K562 (cell line): ENCODE measurements around the gene MC1R. TPM values are rescaled to one million over a fixed set of nuclear protein-coding genes. Genes with fewer than 3 reads are reported as not detected.
A peak's percentile ranks its signal among the peaks of the same experiment; 100 is the strongest.

Experiments used
- LEF1 ChIP-seq: fragments of 450-650 bp; IDR thresholded peaks from 2 replicates; pipeline ENCODE4 v1.6.1; 2016; ENCODE audit warnings: mild to moderate bottlenecking
- MED1 ChIP-seq: sonication (generic); formaldehyde crosslinking; IDR thresholded peaks from 2 replicates; pipeline ENCODE4 v1.8.1; 2023; ENCODE audit warnings: missing genetic modification reagents, borderline replicate concordance
- MTF1 ChIP-seq: fragments of 250-450 bp; sonication (Bioruptor Pico); IDR thresholded peaks from 2 replicates; pipeline ENCODE4 v1.9.0; 2021; ENCODE audit warnings: moderate library complexity, mild to moderate bottlenecking, inconsistent platforms, borderline replicate concordance
- POLR2AphosphoS5 ChIP-seq: IDR thresholded peaks from 2 replicates; pipeline ENCODE4 v1.6.1; 2011; ENCODE audit warnings: mild to moderate bottlenecking, low read depth, low read length, moderate library complexity; ENCODE audit not compliant: control insufficient read depth, insufficient read depth
- RFX5 ChIP-seq: IDR thresholded peaks from 2 replicates; pipeline ENCODE4 v1.6.1; 2011; ENCODE audit warnings: low read depth, mild to moderate bottlenecking, improper control_type of control experiment, low read length
- TAF1 ChIP-seq: IDR thresholded peaks from 2 replicates; pipeline ENCODE4 v1.6.1; 2011; ENCODE audit warnings: mild to moderate bottlenecking, low read length, moderate library complexity; ENCODE audit not compliant: insufficient read depth, control insufficient read depth, severe bottlenecking; ENCODE audit errors: extremely low read depth
- TARDBP ChIP-seq: fragments of 450-650 bp; IDR thresholded peaks from 2 replicates; pipeline ENCODE4 v1.6.1; 2016
- ZNF589 ChIP-seq: fragments of 200-800 bp; sonication (Bioruptor generic); IDR thresholded peaks from 2 replicates; pipeline ENCODE4 v1.6.1; 2016; ENCODE audit warnings: low read depth, missing genetic modification characterization, missing compliant biosample characterization
- ZNF785 ChIP-seq: fragments of 250-450 bp; sonication (Bioruptor Pico); IDR thresholded peaks from 2 replicates; pipeline ENCODE4 v1.4.0; 2020; ENCODE audit warnings: mild to moderate bottlenecking
- polyA plus RNA-seq, 8 experiments: library from polyadenylated mRNA; depleted of rRNA in 4 of 8; stranded (reverse) in 5 of 8; unstranded in 3 of 8; fragments of >200 nt; fragmentation: Nextera tagmentation in 2 of 8; fragmentation: Illumina TruSeq in 1 of 8; extraction: Ambion mirVana in 2 of 8; extraction: Trizol in 1 of 8; gene quantifications; 2 replicates each; pipeline versions ENCODE4 v1.2.1 to v1.2.3, GENCODE V29; 2011 to 2014; ENCODE audit warnings: inconsistent platforms in 1 of 8, missing spikeins in 1 of 8
- total RNA-seq, 7 experiments: library from RNA; depleted of rRNA in 6 of 7; stranded (reverse); fragments of >200 nt in 6 of 7; fragmentation: Illumina TruSeq in 2 of 7; extraction: Trizol in 2 of 7; gene quantifications; 2 replicates each; pipeline versions ENCODE4 v1.2.1 to v1.2.3, GENCODE V29; 2011 to 2021; ENCODE audit warnings: low replicate concordance in 1 of 7
- TF ChIP-seq, protein P1 (sequence below): fragments of 250-450 bp; sonication (Bioruptor Pico); IDR thresholded peaks from 2 replicates; pipeline ENCODE4 v1.8.0; 2022; ENCODE audit warnings: inconsistent platforms

MC1R gene
- total and polyA plus RNA-seq, 9 of the 15 experiments (the other 6 are each of a cell fraction or from before 2014, with no cell fraction given) = 0.14 to 5.3 (median 2.5) TPM; not detected in 1

DNA sequence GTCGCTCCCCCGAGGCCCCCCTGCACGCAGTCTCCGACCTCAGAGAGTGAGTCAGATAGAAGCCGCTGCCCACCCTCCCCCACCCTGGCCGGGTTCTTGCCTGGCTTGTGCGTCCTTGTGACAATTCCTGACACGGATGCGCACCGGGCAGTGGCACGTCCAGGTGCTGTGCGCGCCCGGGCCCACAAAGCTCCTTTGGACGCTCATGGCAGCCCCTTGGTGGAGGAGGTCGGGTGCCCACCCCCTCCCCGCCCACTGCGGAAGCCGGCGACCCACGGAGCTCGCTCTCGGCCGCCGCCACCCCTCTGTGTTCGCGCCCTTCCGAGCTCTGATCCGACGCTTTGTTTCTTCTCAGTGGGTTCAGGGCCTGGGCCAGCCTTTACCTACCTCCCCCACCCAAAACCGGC lies 3.8 kb downstream of the MC1R start (continued):
- TF ChIP-seq ZNF785 (no peak), MED1 (CRISPR knock-in tag) (no peak), LEF1 (peak; percentile 51; the same call in 1 of the 2 replicates), POLR2AphosphoS5 (peak; percentile 57; the same call in 1 of the 2 replicates), RFX5 (no peak), MTF1 (CRISPR knock-in tag) (no peak), TAF1 (peak; percentile 68), ZNF589 (CRISPR knock-in tag) (no peak), TARDBP (no peak)
- TF ChIP-seq, protein P1, sequence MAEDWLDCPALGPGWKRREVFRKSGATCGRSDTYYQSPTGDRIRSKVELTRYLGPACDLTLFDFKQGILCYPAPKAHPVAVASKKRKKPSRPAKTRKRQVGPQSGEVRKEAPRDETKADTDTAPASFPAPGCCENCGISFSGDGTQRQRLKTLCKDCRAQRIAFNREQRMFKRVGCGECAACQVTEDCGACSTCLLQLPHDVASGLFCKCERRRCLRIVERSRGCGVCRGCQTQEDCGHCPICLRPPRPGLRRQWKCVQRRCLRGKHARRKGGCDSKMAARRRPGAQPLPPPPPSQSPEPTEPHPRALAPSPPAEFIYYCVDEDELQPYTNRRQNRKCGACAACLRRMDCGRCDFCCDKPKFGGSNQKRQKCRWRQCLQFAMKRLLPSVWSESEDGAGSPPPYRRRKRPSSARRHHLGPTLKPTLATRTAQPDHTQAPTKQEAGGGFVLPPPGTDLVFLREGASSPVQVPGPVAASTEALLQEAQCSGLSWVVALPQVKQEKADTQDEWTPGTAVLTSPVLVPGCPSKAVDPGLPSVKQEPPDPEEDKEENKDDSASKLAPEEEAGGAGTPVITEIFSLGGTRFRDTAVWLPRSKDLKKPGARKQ (CRISPR knock-in tag) = no peak
- TF ChIP-seq, all 486 proteins: peak for 53
